Motor neuron (in vitro differentiated cells): ENCODE measurements around the gene SSBP3. TPM values are rescaled to one million over a fixed set of nuclear protein-coding genes. Genes with fewer than 3 reads are reported as not detected.

Experiments
- ATAC-seq, 8 experiments: fragments of 200-7000 bp; cut with Tn5 transposase; replicated peaks in 6 of 8; 2 replicates each; pipeline ENCODE4 v1.8.0; 2021; ENCODE audit warnings: mild to moderate bottlenecking in 8 of 8, moderate library complexity in 8 of 8
- H3K27ac ChIP-seq, 2 donors: fragments of 250-450 bp; sonication (Bioruptor Pico); 2 replicates each; pipeline ENCODE4 v1.9.0; 2021; ENCODE audit warnings: antibody characterized with exemption in 2 of 2, mild to moderate bottlenecking in 2 of 2, moderate library complexity in 1 of 2
- H3K4me1 ChIP-seq, 2 donors: fragments of 250-450 bp; sonication (Bioruptor Pico); replicated peaks in 1 of 2; 2 replicates each; pipeline ENCODE4 v1.6.1; 2021; ENCODE audit warnings: antibody characterized with exemption in 2 of 2, mild to moderate bottlenecking in 2 of 2, moderate library complexity in 1 of 2
- H3K4me3 ChIP-seq, 5 donors: fragments of 250-450 bp; sonication (Bioruptor Pico); 2 replicates each; pipeline ENCODE4 v1.9.0; 2021; ENCODE audit warnings: antibody characterized with exemption in 5 of 5, mild to moderate bottlenecking in 5 of 5, moderate library complexity in 4 of 5
- WGBS, 10 experiments: fragments of 450-650 bp; shearing (Covaris generic); methylation state at CpG; one replicate each; pipeline ENCODE4 v1.0.0; 2022; 5-methylcytosine and 5-hydroxymethylcytosine counted together
- in situ Hi-C, 9 experiments: fragments of 400-800 bp; cut with MboI; loops; one replicate each; pipeline ENCODE4 v1.15.0; 2021; ENCODE audit warnings: low sequenced_read_pairs in 9 of 9, low pct_unique_long_range_greater_than_20kb in 2 of 9; ENCODE audit not compliant: unreplicated experiment in 9 of 9
- total RNA-seq, 8 experiments: library from RNA; unstranded; fragments of 300-600 nt; gene quantifications; 2 replicates each; pipeline versions ENCODE4 v1.2.3 to v1.2.4, GENCODE V29; 2022

SSBP3 gene
- total RNA-seq, 8 experiments from 2014 or later = 11.3 to 183 (median 60.4) TPM

GRCh38 chr1:54252371-54252936, 153.7 kb downstream of the SSBP3 start:
- no peak overlapping the region for H3K4me3 ChIP-seq
- no peak for ATAC-seq
- 89 to 100% (median 94%) methylated on average over 1 to 9 of the region's 11 CpGs; no CpG with 5 or more reads in 6 of the 10 experiments for WGBS, 10 experiments
- H3K4me1 ChIP-seq = peaks cover 16 to 20% of the 10 kb centered on the region in 2 donors
- in situ Hi-C loops = loop anchor here in 4 of 9 experiments (25.0 kb wide), 1 partner anchor 235 kb away; no protein-coding TSS in a partner anchor
- no peak overlapping the region for H3K27ac ChIP-seq

GRCh38 chr1:54250670-54251069, 155.5 kb downstream of the SSBP3 start:
- in situ Hi-C loops = loop anchor here in 4 of 9 experiments (25.0 kb wide), 1 partner anchor 237 kb away; no protein-coding TSS in a partner anchor
- peaks cover 3% of the 10 kb centered on the region in 2 donors for H3K4me1 ChIP-seq
- WGBS, 10 experiments = 80 to 95% (median 93%) methylated on average over 1 to 12 of the region's 12 CpGs; no CpG with 5 or more reads in 3 of the 10 experiments
- no peak for ATAC-seq
- H3K27ac ChIP-seq = no peak overlapping the region
- H3K4me3 ChIP-seq = no peak overlapping the region

- WGBS, 10 experiments = 13 to 96% (median 86%) methylated on average over 3 to 9 of the region's 9 CpGs
- no peak overlapping the region for H3K27ac ChIP-seq
- in situ Hi-C loops = loop anchor here in 4 of 9 experiments (25.0 kb wide), 1 partner anchor 237 kb away; no protein-coding TSS in a partner anchor
- ATAC-seq = peak in 4 of 8 experiments; percentile 14 to 88 (median 62)
- no peak overlapping the region for H3K4me3 ChIP-seq
- H3K4me1 ChIP-seq = peaks cover 0 to 3% of the 10 kb centered on the region in 2 donors
Observed at GRCh38 chr1:54249819-54250435, 156.3 kb downstream of the SSBP3 start.

GRCh38 chr1:54248966-54249365, 157.2 kb downstream of the SSBP3 start:
- no peak overlapping the region for H3K4me3 ChIP-seq
- no peaks in the 10 kb centered on the region for H3K4me1 ChIP-seq
- peak in 2 of 8 experiments; percentile 56 to 61 for ATAC-seq
- in situ Hi-C loops = no loop called here
- no peak overlapping the region for H3K27ac ChIP-seq
- WGBS, 10 experiments = 10 to 100% (median 83%) methylated on average over 1 to 3 of the region's 4 CpGs; no CpG with 5 or more reads in 4 of the 10 experiments

- 60 to 100% (median 86%) methylated on average over 1 to 10 of the region's 11 CpGs; no CpG with 5 or more reads in 3 of the 10 experiments for WGBS, 10 experiments
- H3K4me1 ChIP-seq = no peaks in the 10 kb centered on the region
- ATAC-seq = no peak
- no peak overlapping the region for H3K27ac ChIP-seq
- H3K4me3 ChIP-seq = no peak overlapping the region
- in situ Hi-C loops = no loop called here
Observed at GRCh38 chr1:54247863-54248515, 158.2 kb downstream of the SSBP3 start.

- H3K27ac ChIP-seq = no peak overlapping the region
- no peak for ATAC-seq
- no peaks in the 10 kb centered on the region for H3K4me1 ChIP-seq
- WGBS, 10 experiments = 80 to 100% (median 98%) methylated on average over 1 to 8 of the region's 10 CpGs; no CpG with 5 or more reads in 3 of the 10 experiments
- in situ Hi-C loops = no loop called here
- H3K4me3 ChIP-seq = no peak overlapping the region
Observed at GRCh38 chr1:54246116-54246721, 160.0 kb downstream of the SSBP3 start.

- in situ Hi-C loops = no loop called here
- no peak overlapping the region for H3K4me3 ChIP-seq
- H3K4me1 ChIP-seq = no peaks in the 10 kb centered on the region
- WGBS, 10 experiments = 86 to 100% (median 100%) methylated on average over 1 to 4 of the region's 4 CpGs; no CpG with 5 or more reads in 5 of the 10 experiments
- no peak for ATAC-seq
- no peak overlapping the region for H3K27ac ChIP-seq
Observed at GRCh38 chr1:54245501-54245900, 160.7 kb downstream of the SSBP3 start.

- WGBS, 10 experiments = 90 to 100% (median 91%) methylated on average over 2 to 5 of the region's 7 CpGs; no CpG with 5 or more reads in 5 of the 10 experiments
- ATAC-seq = no peak
- Histone ChIP-seq H3K4me3 (no peak overlapping the region), H3K27ac (no peak overlapping the region), H3K4me1 (no peaks in the 10 kb centered on the region)
- in situ Hi-C loops = no loop called here
Observed at GRCh38 chr1:54244655-54245054, 161.5 kb downstream of the SSBP3 start.

GRCh38 chr1:54243022-54243421, 163.2 kb downstream of the SSBP3 start:
- in situ Hi-C loops = no loop called here
- WGBS, 10 experiments = 80 to 100% (median 93%) methylated on average over 1 to 13 of the region's 13 CpGs

GRCh38 chr1:54241364-54241763, 164.8 kb downstream of the SSBP3 start:
- no peak for ATAC-seq
- Histone ChIP-seq H3K27ac (no peak overlapping the region), H3K4me3 (no peak overlapping the region), H3K4me1 (no peaks in the 10 kb centered on the region)
- in situ Hi-C loops = no loop called here
- 90 to 100% (median 94%) methylated on average over 1 to 6 of the region's 6 CpGs; no CpG with 5 or more reads in 6 of the 10 experiments for WGBS, 10 experiments

More at GRCh38 chr1:54243022-54243421, 163.2 kb downstream of the SSBP3 start:
- Histone ChIP-seq H3K4me3 (no peak overlapping the region), H3K27ac (no peak overlapping the region), H3K4me1 (no peaks in the 10 kb centered on the region)
- ATAC-seq = no peak

- no peaks in the 10 kb centered on the region for H3K4me1 ChIP-seq
- in situ Hi-C loops = no loop called here
- no peak for ATAC-seq
- no peak overlapping the region for H3K27ac ChIP-seq
- H3K4me3 ChIP-seq = no peak overlapping the region
- WGBS, 10 experiments = 60 to 100% (median 96%) methylated on average over 1 to 7 of the region's 12 CpGs; no CpG with 5 or more reads in 5 of the 10 experiments
Observed at GRCh38 chr1:54240741-54241335, 165.4 kb downstream of the SSBP3 start.

GRCh38 chr1:54239631-54240031, 166.6 kb downstream of the SSBP3 start:
- in situ Hi-C loops = no loop called here
- 55 to 100% (median 81%) methylated on average over 1 to 8 of the region's 10 CpGs; no CpG with 5 or more reads in 4 of the 10 experiments for WGBS, 10 experiments
- ATAC-seq = peak in 6 of 8 experiments; percentile 85 to 96 (median 94)
- H3K4me3 ChIP-seq = no peak overlapping the region
- no peaks in the 10 kb centered on the region for H3K4me1 ChIP-seq
- H3K27ac ChIP-seq = no peak overlapping the region
